C4-2B (cell line): ENCODE measurements around the gene PDGFRB.
A peak's percentile ranks its signal among the peaks of the same experiment; 100 is the strongest.

Experiments
- H3K27ac ChIP-seq: fragments of 450-650 bp; 2 replicates; pipeline ENCODE4 v1.5.1; 2017
- CTCF ChIP-seq: fragments of 450-650 bp; conservative IDR thresholded peaks from 2 replicates; pipeline ENCODE4 v1.5.1; 2017; ENCODE audit warnings: mild to moderate bottlenecking
- ZFX ChIP-seq: fragments of 450-650 bp; IDR thresholded peaks from 2 replicates; pipeline ENCODE4 v1.6.1; 2017

The PDGFRB gene

GRCh38 chr5:150131978-150132694 is 23.5 kb downstream of the PDGFRB start:
- TF ChIP-seq ZFX (no peak), CTCF (no peak)
- no peak overlapping the region for H3K27ac ChIP-seq

GRCh38 chr5:150131461-150131860 is 24.2 kb downstream of the PDGFRB start:
- TF ChIP-seq ZFX (no peak), CTCF (no peak)
- H3K27ac ChIP-seq = no peak overlapping the region

GRCh38 chr5:150130493-150130922 is 25.1 kb downstream of the PDGFRB start:
- peak overlapping the region; percentile 64; the same call in 1 of the 2 replicates for H3K27ac ChIP-seq
- TF ChIP-seq CTCF (no peak), ZFX (no peak)

- TF ChIP-seq CTCF (peak; percentile 98), ZFX (no peak)
- peak overlapping the region; percentile 64 for H3K27ac ChIP-seq
Measured at GRCh38 chr5:150129813-150130492, 25.7 kb downstream of the PDGFRB start.

GRCh38 chr5:150129454-150129812 is 26.2 kb downstream of the PDGFRB start:
- TF ChIP-seq ZFX (no peak), CTCF (no peak)
- peak overlapping the region; percentile 64 for H3K27ac ChIP-seq

- TF ChIP-seq CTCF (no peak), ZFX (no peak)
- no peak overlapping the region for H3K27ac ChIP-seq
Measured at GRCh38 chr5:150126921-150127265, 28.8 kb downstream of the PDGFRB start.

- H3K27ac ChIP-seq = no peak overlapping the region
- no peak for TF ChIP-seq CTCF
- no peak for TF ChIP-seq ZFX
Measured at GRCh38 chr5:150126199-150126920, 29.3 kb downstream of the PDGFRB start.
